ENCODE data around the gene VEZT.

The VEZT gene

GRCh38 chr12:95198914-95199313 is 18.7 kb upstream of the VEZT start:
- DNase-seq (ENCODE audit: low spot score) = no peak

GRCh38 chr12:95200128-95200894 is 17.3 kb upstream of the VEZT start:
- DNase-seq (ENCODE audit: low spot score) = no peak

- DNase-seq (ENCODE audit: low spot score) = no peak
Observed at GRCh38 chr12:95201056-95201670, 16.4 kb upstream of the VEZT start.

GRCh38 chr12:95202691-95203486 is 14.7 kb upstream of the VEZT start:
- DNase-seq (ENCODE audit: low spot score) = no peak

- DNase-seq (ENCODE audit: low spot score) = no peak
Observed at GRCh38 chr12:95203487-95204030, 14.0 kb upstream of the VEZT start.

- no peak for DNase-seq (ENCODE audit: low spot score)
Observed at GRCh38 chr12:95204141-95204866, 13.3 kb upstream of the VEZT start.

GRCh38 chr12:95205016-95205624 is 12.5 kb upstream of the VEZT start:
- no peak for DNase-seq (ENCODE audit: low spot score)

- no peak for DNase-seq (ENCODE audit: low spot score)
Observed at GRCh38 chr12:95205685-95206084, 11.9 kb upstream of the VEZT start.

GRCh38 chr12:95206916-95207315 is 10.7 kb upstream of the VEZT start:
- no peak for DNase-seq (ENCODE audit: low spot score)

- no peak for DNase-seq (ENCODE audit: low spot score)
Observed at GRCh38 chr12:95207407-95207806, 10.2 kb upstream of the VEZT start.

- DNase-seq (ENCODE audit: low spot score) = no peak
Observed at GRCh38 chr12:95208678-95209077, 8.9 kb upstream of the VEZT start.

- DNase-seq (ENCODE audit: low spot score) = no peak
Observed at GRCh38 chr12:95212586-95212985, 5.0 kb upstream of the VEZT start.

GRCh38 chr12:95213119-95213518 is 4.5 kb upstream of the VEZT start:
- no peak for DNase-seq (ENCODE audit: low spot score)

GRCh38 chr12:95213928-95214327 is 3.7 kb upstream of the VEZT start:
- DNase-seq (ENCODE audit: low spot score) = no peak

GRCh38 chr12:95214466-95214865 is 3.1 kb upstream of the VEZT start:
- DNase-seq (ENCODE audit: low spot score) = no peak

GRCh38 chr12:95215949-95216348 is 1.7 kb upstream of the VEZT start:
- no peak for DNase-seq (ENCODE audit: low spot score)

- DNase-seq (ENCODE audit: low spot score) = no peak
Observed at GRCh38 chr12:95216711-95217376, 763 bp upstream of the VEZT start.

GRCh38 chr12:95218150-95219133 is 835 bp downstream of the VEZT start:
- no peak for DNase-seq (ENCODE audit: low spot score)

GRCh38 chr12:95220190-95220589 is 2.6 kb downstream of the VEZT start:
- DNase-seq (ENCODE audit: low spot score) = no peak

- no peak for DNase-seq (ENCODE audit: low spot score)
Observed at GRCh38 chr12:95220726-95221125, 3.1 kb downstream of the VEZT start.

Data from left forelimb (tissue), 1 donor.